SH-SY5Y (cell line): Measurements from ENCODE around the gene ASH1L.

Source experiments
- GATA2 ChIP-seq: IDR thresholded peaks from 2 replicates; pipeline ENCODE4 v1.6.1; 2011; ENCODE audit warnings: mild to moderate bottlenecking, low read depth, low read length
- GATA3 ChIP-seq: IDR thresholded peaks from 2 replicates; pipeline ENCODE4 v1.6.1; 2011; ENCODE audit warnings: low read depth, mild to moderate bottlenecking, low read length, moderate library complexity

Gene ASH1L

GRCh38 chr1:155324037-155324716, 238.4 kb downstream of the ASH1L start:
- TF ChIP-seq GATA3 (no peak), GATA2 (no peak)

- TF ChIP-seq GATA3 (no peak), GATA2 (no peak)
Observed at GRCh38 chr1:155323729-155324036, 238.9 kb downstream of the ASH1L start.

- no peak for TF ChIP-seq GATA3
- no peak for TF ChIP-seq GATA2
Observed at GRCh38 chr1:155322953-155323728, 239.5 kb downstream of the ASH1L start.

GRCh38 chr1:155322571-155322952, 240.0 kb downstream of the ASH1L start:
- TF ChIP-seq GATA3 = no peak
- no peak for TF ChIP-seq GATA2

GRCh38 chr1:155321639-155322503, 240.7 kb downstream of the ASH1L start:
- TF ChIP-seq GATA2 (no peak), GATA3 (no peak)

GRCh38 chr1:155320661-155321617, 241.7 kb downstream of the ASH1L start, which contains the start of gene RUSC1:
Gene RUSC1, plus strand, starts transcription at chr1:155320894. Its CDS starts 880 bp downstream, at chr1:155321774.
- TF ChIP-seq GATA2 (no peak), GATA3 (no peak)

- no peak for TF ChIP-seq GATA3
- TF ChIP-seq GATA2 = no peak
Observed at GRCh38 chr1:155320252-155320651, 242.4 kb downstream of the ASH1L start.

GRCh38 chr1:155319536-155319935, 243.1 kb downstream of the ASH1L start:
- no peak for TF ChIP-seq GATA2
- TF ChIP-seq GATA3 = no peak

GRCh38 chr1:155318082-155318481, 244.5 kb downstream of the ASH1L start:
- TF ChIP-seq GATA3 (no peak), GATA2 (no peak)

- no peak for TF ChIP-seq GATA3
- no peak for TF ChIP-seq GATA2
Observed at GRCh38 chr1:155316922-155317321, 245.7 kb downstream of the ASH1L start.

GRCh38 chr1:155313261-155313660, 249.3 kb downstream of the ASH1L start:
- no peak for TF ChIP-seq GATA2
- no peak for TF ChIP-seq GATA3

- TF ChIP-seq GATA3 (no peak), GATA2 (no peak)
Observed at GRCh38 chr1:155309423-155310021, 253.1 kb downstream of the ASH1L start.
